Tibial artery (tissue), 4 donors: Measurements from ENCODE around the gene SSPN.
A peak's percentile ranks its signal among the peaks of the same experiment; 100 is the strongest.

Source experiments
- DNase-seq, 2 donors: peaks; one replicate each; pipeline ENCODE4 v3.0.0-alpha.2; 2019
- H3K27ac ChIP-seq, 2 donors: fragments of 200-600 bp; sonication (generic) in 1 of 2; 1 replicate in 1 of 2; 2 replicates in 1 of 2; pipeline ENCODE4 v1.5.1; 2018 to 2019; ENCODE audit warnings: mild to moderate bottlenecking in 1 of 2
- H3K27me3 ChIP-seq, 2 donors: fragments of 200-600 bp; sonication (generic) in 1 of 2; one replicate each; pipeline versions ENCODE4 v1.5.1 to v1.6.0; 2016 to 2019
- H3K36me3 ChIP-seq, 3 donors: fragments of 200-600 bp; sonication (generic) in 2 of 3; one replicate each; pipeline ENCODE4 v1.5.1; 2016 to 2019; ENCODE audit warnings: mild to moderate bottlenecking in 2 of 3
- H3K4me1 ChIP-seq, 4 donors: fragments of 200-600 bp; sonication (generic) in 2 of 4; 1 replicate in 3 of 4; 2 replicates in 1 of 4; pipeline ENCODE4 v1.5.1; 2016 to 2019
- H3K4me3 ChIP-seq, 2 donors: fragments of 200-600 bp; sonication (generic) in 1 of 2; 1 replicate in 1 of 2; 2 replicates in 1 of 2; pipeline ENCODE4 v1.5.1; 2018 to 2019; ENCODE audit warnings: mild to moderate bottlenecking in 2 of 2
- H3K9me3 ChIP-seq, 3 donors: fragments of 200-600 bp; sonication (generic) in 1 of 3; one replicate each; pipeline ENCODE4 v1.5.1; 2016 to 2019
- intact Hi-C: fragments of 100-400 bp; cut with DNase I; formaldehyde crosslinking; loops from one replicate; pipeline ENCODE4 v1.15.0; 2023; ENCODE audit warnings: low total_unique reads
- TF ChIP-seq, protein P1 (sequence below), 2 experiments: fragments of 200-600 bp in 1 of 2; fragments of 450-650 bp in 1 of 2; IDR thresholded peaks; one replicate each; pipeline ENCODE4 v1.5.1; 2017 to 2019; ENCODE audit warnings: antibody characterized with exemption in 2 of 2, mild to moderate bottlenecking in 1 of 2, moderate library complexity in 1 of 2

Gene SSPN

DNA sequence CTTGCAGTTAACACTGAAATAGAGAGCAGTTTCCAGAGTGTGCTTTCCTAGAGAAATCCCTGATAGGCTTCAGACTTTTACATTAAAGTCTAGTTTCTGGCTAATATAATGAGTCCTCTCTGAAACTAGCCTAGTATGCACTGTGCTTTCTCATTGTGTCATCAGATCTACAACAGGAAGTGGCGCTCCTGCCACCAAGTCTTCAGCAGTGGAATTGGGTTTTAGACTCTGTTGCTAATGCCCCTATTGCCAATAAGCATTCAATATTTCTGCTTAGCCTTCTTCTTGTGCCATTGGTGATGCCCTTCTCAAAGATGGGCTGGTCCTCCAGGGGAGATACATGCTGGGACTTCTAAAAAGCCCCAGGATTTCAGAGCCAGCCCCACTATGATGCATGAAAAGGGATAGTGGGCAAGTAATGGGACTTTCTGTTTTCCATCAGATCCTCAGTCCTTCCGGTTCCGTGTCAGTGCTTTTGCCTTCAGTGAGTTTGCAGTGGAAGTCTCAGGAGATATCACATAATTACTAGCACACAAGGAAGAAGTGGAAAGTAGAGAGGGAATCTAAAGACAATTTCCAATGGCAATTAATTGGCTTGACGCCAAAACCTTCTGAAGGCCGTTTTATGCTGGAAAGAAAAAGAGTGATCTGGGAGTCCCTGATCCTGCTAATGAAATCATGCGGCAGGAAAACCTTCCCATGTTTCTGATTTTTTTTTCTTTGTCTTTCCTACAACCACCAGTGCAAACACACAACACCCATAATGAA is 50.0 kb downstream of the SSPN start:
- H3K9me3 ChIP-seq: peaks cover 0 to 3% (median 0%) of the 10 kb centered on the region in 3 donors
- intact Hi-C loops: no loop called here

DNA sequence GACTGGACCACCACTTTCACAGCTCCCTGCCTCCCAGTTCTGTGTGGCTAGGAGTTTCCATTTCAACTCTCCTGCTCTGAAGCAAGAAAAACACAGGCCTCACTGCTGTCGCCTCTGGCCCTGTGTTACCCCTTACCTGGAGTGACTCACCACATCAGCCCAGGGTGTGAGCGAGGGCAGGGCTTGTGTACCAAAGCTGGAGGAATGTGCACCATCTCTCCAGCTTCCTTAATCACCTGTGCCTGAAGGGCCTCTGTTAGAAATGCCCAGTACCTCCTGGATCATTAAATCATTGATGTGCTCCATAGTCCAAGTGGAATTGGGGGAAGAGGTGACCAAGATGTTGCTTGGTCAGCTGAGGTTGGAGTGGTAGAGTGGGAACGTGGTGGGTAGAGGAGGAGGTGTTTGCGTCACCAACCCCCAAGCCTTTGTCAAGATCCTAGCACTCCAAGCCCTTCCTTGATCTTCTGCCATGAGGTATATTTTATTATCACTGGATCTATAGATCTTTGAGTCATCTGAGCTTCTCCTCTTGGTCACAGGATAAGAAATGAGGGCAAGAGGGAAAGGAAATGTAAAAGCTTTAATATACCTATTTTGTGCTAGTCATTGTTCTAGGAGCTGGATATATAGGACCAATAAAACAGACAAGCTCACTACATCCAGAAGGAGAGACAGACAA is 51.3 kb downstream of the SSPN start:
- intact Hi-C loops: no loop called here
- DNase-seq: no peak
- H3K4me3 ChIP-seq: no peak overlapping the region
- H3K27ac ChIP-seq: no peak overlapping the region
- peaks cover 0 to 3% (median 0%) of the 10 kb centered on the region in 3 donors for H3K9me3 ChIP-seq
- H3K4me1 ChIP-seq: no peaks in the 10 kb centered on the region
- TF ChIP-seq, protein P1, sequence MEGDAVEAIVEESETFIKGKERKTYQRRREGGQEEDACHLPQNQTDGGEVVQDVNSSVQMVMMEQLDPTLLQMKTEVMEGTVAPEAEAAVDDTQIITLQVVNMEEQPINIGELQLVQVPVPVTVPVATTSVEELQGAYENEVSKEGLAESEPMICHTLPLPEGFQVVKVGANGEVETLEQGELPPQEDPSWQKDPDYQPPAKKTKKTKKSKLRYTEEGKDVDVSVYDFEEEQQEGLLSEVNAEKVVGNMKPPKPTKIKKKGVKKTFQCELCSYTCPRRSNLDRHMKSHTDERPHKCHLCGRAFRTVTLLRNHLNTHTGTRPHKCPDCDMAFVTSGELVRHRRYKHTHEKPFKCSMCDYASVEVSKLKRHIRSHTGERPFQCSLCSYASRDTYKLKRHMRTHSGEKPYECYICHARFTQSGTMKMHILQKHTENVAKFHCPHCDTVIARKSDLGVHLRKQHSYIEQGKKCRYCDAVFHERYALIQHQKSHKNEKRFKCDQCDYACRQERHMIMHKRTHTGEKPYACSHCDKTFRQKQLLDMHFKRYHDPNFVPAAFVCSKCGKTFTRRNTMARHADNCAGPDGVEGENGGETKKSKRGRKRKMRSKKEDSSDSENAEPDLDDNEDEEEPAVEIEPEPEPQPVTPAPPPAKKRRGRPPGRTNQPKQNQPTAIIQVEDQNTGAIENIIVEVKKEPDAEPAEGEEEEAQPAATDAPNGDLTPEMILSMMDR (IDR thresholded peaks at IDR 0.05): no peak
- H3K36me3 ChIP-seq: no peaks in the 10 kb centered on the region
- H3K27me3 ChIP-seq: no peaks in the 10 kb centered on the region

More for the DNA sequence above, 50.0 kb downstream of the SSPN start:
- Histone ChIP-seq H3K4me3 (no peak overlapping the region), H3K27ac (no peak overlapping the region), H3K27me3 (no peaks in the 10 kb centered on the region), H3K4me1 (peaks cover 0 to 2% (median 0%) of the 10 kb centered on the region in 4 donors), H3K36me3 (no peaks in the 10 kb centered on the region)
- DNase-seq: no peak
- TF ChIP-seq, protein P1 (IDR thresholded peaks at IDR 0.05): no peak

DNA sequence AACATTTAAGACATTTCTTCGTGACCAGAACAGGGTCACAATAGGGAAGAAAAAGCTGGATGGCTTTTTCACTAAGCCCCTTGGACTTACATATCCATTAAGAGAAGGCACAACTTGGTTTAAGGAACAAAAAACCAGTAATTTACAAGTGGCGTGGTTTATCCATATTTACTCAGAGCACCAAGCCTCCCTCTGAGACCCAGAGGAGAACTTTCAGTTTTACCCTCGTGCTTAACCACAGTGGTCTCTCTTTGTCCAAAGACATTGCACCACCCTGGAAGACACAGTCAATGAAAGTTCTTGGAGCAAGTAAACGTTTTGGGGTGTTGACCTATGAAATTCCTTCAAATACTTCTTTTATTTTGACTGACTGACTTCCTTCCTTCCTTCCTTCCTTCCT is 52.5 kb downstream of the SSPN start:
- TF ChIP-seq, protein P1 (IDR thresholded peaks at IDR 0.05): no peak
- intact Hi-C loops: no loop called here
- Histone ChIP-seq H3K4me3 (no peak overlapping the region), H3K27me3 (no peaks in the 10 kb centered on the region), H3K4me1 (no peaks in the 10 kb centered on the region), H3K27ac (no peak overlapping the region), H3K36me3 (no peaks in the 10 kb centered on the region), H3K9me3 (peaks cover 0 to 3% (median 0%) of the 10 kb centered on the region in 3 donors)
- DNase-seq: no peak

DNA sequence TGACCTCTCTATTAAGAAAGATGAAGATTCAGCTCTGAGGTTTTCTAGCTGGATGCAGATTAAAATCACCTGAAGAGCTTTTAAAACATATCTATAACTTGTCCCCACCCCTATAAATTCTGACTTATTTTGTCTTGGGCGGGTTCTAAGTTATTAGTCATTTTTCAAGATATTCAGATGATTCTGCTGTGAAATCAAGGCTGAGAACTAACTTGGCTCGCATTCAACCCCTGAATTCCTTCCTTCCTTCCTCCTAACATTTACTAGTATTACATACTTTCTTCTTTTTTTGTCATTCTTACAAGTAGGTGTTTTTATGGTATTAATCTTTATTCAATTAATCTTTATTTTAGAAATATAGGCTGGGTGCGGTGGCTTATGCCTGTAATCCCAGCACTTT is 55.4 kb downstream of the SSPN start:
- Histone ChIP-seq H3K4me3 (no peak overlapping the region), H3K27ac (no peak overlapping the region), H3K4me1 (no peaks in the 10 kb centered on the region), H3K36me3 (no peaks in the 10 kb centered on the region), H3K9me3 (peaks cover 0 to 3% (median 0%) of the 10 kb centered on the region in 3 donors), H3K27me3 (no peaks in the 10 kb centered on the region)
- intact Hi-C loops: no loop called here
- TF ChIP-seq, protein P1 (IDR thresholded peaks at IDR 0.05): no peak
- no peak for DNase-seq

DNA sequence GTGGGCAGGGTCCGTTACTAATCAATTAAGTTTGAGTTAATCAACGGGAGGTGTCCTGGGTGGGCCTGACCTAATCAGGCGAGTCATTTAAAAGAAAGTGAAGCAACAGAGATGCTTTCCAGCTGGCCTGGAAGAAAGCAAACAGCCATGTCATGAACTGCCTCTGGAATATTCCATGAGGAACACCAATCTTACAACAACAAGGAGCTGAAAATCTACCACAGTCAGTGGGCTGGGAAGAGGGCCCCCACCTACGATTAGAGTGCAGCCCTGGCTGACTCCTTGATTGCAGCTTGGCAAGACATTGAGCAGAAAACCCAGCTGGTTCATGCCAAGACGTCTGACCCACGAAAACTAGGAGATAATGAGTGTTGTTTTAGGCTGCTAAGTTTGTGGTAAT is 56.2 kb downstream of the SSPN start:
- Histone ChIP-seq H3K27ac (no peak overlapping the region), H3K36me3 (no peaks in the 10 kb centered on the region), H3K4me1 (no peaks in the 10 kb centered on the region), H3K9me3 (peaks cover 0 to 7% (median 0%) of the 10 kb centered on the region in 3 donors), H3K27me3 (no peaks in the 10 kb centered on the region), H3K4me3 (no peak overlapping the region)
- TF ChIP-seq, protein P1 (IDR thresholded peaks at IDR 0.05): no peak
- intact Hi-C loops: no loop called here
- DNase-seq: peak; percentile 75 to 76
